ACC112 (cell line): ENCODE results near the gene ARHGAP23.

ENCODE experiments used
- H2AFZ ChIP-seq: fragments of 200-600 bp; sonication (generic); one replicate; pipeline ENCODE4 v1.6.0; 2017; ENCODE audit warnings: antibody characterized with exemption, low read length; ENCODE audit not compliant: unreplicated experiment
- H3K27ac ChIP-seq: fragments of 200-600 bp; sonication (generic); 2 replicates; pipeline ENCODE4 v1.5.1; 2014; ENCODE audit warnings: low read depth, mild to moderate bottlenecking, antibody characterized with exemption, low read length, moderate library complexity
- H3K27me3 ChIP-seq: fragments of 200-600 bp; sonication (generic); 2 replicates; pipeline ENCODE4 v1.6.1; 2014; ENCODE audit warnings: mild to moderate bottlenecking, antibody characterized with exemption, low read length, moderate library complexity, mixed read lengths; ENCODE audit not compliant: insufficient read depth
- H3K36me3 ChIP-seq: fragments of 200-600 bp; sonication (generic); 2 replicates; pipeline ENCODE4 v1.6.1; 2016; ENCODE audit warnings: mild to moderate bottlenecking, antibody characterized with exemption, low read length, moderate library complexity, mixed read lengths; ENCODE audit not compliant: insufficient read depth
- H3K4me1 ChIP-seq: fragments of 200-600 bp; sonication (generic); one replicate; pipeline ENCODE4 v1.6.1; 2016; ENCODE audit warnings: low read length, mixed read lengths; ENCODE audit not compliant: insufficient read depth, unreplicated experiment, control insufficient read depth
- H3K4me3 ChIP-seq: fragments of 200-600 bp; sonication (generic); 2 replicates; pipeline ENCODE4 v1.5.1; 2014; ENCODE audit warnings: mild to moderate bottlenecking, low read depth, low read length
- H3K79me2 ChIP-seq: fragments of 200-600 bp; sonication (generic); one replicate; pipeline ENCODE4 v1.6.0; 2016; ENCODE audit warnings: low read length; ENCODE audit not compliant: control insufficient read depth, unreplicated experiment, insufficient read depth

Gene ARHGAP23

DNA sequence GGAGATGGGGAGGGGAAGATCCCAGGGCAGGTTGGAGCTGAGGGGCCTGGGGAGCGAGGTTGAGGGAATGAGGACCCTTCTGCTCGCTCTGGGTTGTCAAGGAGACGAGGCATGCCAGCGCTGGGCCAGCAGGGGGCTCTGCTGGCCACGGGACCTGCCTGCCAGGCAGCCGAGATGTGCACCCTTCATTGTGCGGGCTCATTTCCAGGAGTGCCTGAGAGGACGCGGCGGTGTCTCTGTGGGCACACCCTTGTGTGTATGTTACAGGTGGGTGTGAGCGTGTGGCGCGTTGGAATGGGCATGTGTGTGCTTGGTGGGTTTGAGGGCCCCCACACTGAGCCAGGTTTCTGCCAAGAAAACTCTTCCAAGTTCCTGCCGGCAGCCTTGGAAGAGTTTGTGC, 15.9 kb downstream of the ARHGAP23 start:
- peaks cover 46% of the 10 kb centered on the region for H3K79me2 ChIP-seq

DNA sequence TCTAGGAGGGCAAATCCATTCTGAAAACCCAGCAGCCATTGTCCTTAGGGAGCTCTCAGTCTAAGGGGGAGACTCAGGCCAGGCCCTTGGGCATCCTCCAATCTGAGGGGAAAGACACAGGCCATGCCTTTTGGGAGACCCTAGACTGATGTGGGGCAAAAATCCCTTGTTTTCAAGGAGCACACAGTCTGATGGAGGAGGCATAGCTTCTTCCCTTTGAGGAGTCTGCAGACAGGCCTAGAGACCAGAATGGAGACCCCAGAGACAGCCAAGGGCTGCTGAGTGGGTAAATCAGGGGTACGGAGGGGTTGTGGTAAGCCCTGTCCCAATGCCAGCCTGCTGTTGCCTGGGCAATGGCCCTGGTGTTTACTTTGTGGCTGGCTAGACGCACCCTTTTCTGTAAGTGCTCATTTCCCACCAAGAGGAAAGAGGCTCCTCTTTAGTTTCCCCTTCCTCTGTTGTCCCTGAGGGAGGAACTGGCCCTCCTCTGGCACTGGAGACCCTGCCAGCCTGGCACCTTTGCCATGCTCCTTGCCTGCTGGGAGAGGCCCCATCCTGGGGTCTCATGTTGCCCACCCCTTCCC, 19.3 kb downstream of the ARHGAP23 start:
- Histone ChIP-seq H2AFZ (no peak overlapping the region), H3K4me1 (peaks cover 69% of the 10 kb centered on the region), H3K36me3 (no peaks in the 10 kb centered on the region), H3K79me2 (peaks cover 50% of the 10 kb centered on the region), H3K4me3 (no peak overlapping the region), H3K27me3 (no peaks in the 10 kb centered on the region), H3K27ac (peak overlapping the region; percentile 50)

More for the DNA sequence above, 15.9 kb downstream of the ARHGAP23 start:
- no peaks in the 10 kb centered on the region for H3K36me3 ChIP-seq
- H3K27ac ChIP-seq: no peak overlapping the region
- peaks cover 40% of the 10 kb centered on the region for H3K4me1 ChIP-seq
- H2AFZ ChIP-seq: no peak overlapping the region
- H3K27me3 ChIP-seq: no peaks in the 10 kb centered on the region
- H3K4me3 ChIP-seq: no peak overlapping the region

DNA sequence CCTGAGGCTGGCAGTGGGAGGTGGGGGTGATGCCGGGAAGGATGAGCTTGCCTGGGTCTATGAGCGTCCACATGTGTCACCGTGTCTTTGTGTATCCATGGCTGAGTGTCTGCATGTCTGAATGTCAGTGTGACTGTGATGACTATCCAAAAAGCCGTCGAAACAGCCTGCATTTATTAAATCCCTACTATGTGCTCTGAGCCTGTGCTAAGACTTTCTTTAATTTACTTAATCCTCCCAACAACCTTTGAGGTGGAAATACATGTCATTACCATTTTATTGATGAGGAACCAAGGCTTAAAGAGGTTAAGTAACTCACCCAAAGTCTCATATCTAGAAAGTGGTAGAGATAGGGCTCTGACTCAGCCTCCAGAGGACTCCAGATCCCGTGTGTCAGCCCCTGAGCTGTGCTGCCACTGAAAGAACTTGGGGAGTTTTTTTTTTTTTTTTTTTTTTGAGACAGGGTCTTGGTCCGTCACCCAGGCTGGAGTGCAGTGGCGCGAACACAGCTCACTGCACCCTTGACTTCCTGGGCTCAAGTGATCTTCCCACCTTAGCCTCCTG, 20.0 kb downstream of the ARHGAP23 start:
- Histone ChIP-seq H3K4me1 (peaks cover 69% of the 10 kb centered on the region), H2AFZ (no peak overlapping the region), H3K79me2 (peaks cover 57% of the 10 kb centered on the region), H3K27ac (peak overlapping the region; percentile 50), H3K4me3 (no peak overlapping the region), H3K27me3 (no peaks in the 10 kb centered on the region), H3K36me3 (no peaks in the 10 kb centered on the region)

DNA sequence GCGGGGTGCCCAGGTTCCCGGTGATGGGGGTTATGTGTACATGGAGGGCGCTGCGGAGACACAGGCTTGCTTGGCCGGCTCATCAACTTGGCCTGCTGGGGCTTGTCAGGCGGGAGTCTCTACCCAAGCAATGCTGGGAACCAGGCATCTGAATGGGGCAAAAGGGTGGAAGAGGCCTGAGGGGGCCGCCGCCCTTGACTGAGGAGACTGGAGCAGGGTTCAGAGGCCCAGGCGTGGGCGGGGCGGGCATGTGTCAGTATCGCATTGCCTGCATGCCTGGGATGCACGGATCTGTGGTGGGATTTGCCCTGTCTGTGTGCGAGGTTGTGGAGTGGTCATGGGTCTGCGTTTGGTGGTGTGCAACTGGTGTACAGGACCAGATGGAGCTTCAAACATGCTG, 21.1 kb downstream of the ARHGAP23 start:
- Histone ChIP-seq H3K36me3 (no peaks in the 10 kb centered on the region), H2AFZ (no peak overlapping the region), H3K4me3 (no peak overlapping the region), H3K4me1 (peaks cover 61% of the 10 kb centered on the region), H3K79me2 (peaks cover 60% of the 10 kb centered on the region), H3K27me3 (no peaks in the 10 kb centered on the region), H3K27ac (peak overlapping the region; percentile 29; the same call in 1 of the 2 replicates)

DNA sequence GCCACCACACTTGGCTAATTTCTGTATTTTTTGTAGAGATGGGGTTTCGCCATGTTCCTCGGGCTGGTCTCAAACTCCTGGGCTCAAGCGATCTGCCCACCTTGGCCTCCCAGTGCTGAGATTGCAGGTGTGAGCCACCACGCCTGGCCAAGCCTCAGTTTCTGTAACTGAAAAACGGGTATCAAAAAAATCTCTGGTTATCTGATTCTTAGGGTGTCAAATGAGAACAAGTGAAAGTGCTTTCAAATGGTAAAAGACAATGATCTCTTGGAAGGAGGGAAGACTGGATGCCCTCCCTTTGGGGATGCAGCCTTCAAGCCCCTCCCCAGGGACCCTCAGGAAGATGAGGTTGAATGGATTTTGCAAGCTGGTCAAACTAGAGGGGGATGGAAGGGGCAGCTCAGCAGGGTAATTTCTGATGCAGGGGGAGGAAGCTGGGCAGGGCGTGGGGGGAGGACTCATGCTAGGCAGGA, 22.3 kb downstream of the ARHGAP23 start:
- peak overlapping the region; percentile 82 for H3K27ac ChIP-seq
- H2AFZ ChIP-seq: no peak overlapping the region
- peak overlapping the region; percentile 70 for H3K4me3 ChIP-seq
- H3K4me1 ChIP-seq: peaks cover 68% of the 10 kb centered on the region
- no peaks in the 10 kb centered on the region for H3K27me3 ChIP-seq
- peaks cover 68% of the 10 kb centered on the region for H3K79me2 ChIP-seq
- H3K36me3 ChIP-seq: no peaks in the 10 kb centered on the region

DNA sequence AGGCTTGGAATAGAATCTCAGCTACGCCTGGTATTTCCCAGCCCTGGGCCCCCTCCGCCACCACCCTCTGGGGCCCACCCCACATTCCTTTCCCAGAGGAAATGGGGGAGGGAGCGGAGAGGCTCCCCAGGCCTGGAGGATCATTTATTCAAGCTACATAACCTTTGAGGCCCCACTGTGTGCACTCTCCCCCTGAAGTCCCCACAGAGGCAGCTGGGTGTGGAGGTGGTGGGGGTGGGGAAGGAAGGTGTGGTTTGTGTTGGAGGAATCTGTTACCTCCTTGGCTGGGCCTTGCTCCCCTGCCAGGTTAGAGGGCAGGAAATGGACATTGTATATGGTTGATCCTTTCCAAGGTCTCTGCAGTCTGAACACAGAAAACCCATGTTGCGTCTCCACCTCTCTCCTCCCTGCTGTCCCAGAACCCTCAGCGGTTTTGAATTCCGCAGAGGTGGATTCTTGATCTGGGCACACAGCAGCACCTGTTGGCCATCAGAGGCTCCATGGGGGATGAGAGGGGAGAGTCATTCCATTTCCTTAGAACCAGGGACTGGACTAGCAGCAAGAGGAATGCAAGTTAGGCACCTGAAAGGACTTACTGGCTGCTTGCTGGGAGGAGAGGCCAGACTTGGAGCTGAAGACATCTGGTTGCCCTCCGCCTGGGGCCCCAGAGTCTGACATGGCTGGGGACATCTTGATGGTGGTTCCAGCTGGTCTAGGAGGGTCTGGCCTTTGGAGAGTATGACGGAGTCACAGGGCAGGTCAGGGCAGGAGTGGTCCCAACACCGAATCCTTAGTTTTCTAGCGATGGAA, 23.0 kb downstream of the ARHGAP23 start:
- Histone ChIP-seq H3K27me3 (no peaks in the 10 kb centered on the region), H2AFZ (no peak overlapping the region), H3K79me2 (peaks cover 72% of the 10 kb centered on the region), H3K4me3 (peak overlapping the region; percentile 70), H3K36me3 (no peaks in the 10 kb centered on the region), H3K4me1 (peaks cover 73% of the 10 kb centered on the region), H3K27ac (peak overlapping the region; percentile 82)

DNA sequence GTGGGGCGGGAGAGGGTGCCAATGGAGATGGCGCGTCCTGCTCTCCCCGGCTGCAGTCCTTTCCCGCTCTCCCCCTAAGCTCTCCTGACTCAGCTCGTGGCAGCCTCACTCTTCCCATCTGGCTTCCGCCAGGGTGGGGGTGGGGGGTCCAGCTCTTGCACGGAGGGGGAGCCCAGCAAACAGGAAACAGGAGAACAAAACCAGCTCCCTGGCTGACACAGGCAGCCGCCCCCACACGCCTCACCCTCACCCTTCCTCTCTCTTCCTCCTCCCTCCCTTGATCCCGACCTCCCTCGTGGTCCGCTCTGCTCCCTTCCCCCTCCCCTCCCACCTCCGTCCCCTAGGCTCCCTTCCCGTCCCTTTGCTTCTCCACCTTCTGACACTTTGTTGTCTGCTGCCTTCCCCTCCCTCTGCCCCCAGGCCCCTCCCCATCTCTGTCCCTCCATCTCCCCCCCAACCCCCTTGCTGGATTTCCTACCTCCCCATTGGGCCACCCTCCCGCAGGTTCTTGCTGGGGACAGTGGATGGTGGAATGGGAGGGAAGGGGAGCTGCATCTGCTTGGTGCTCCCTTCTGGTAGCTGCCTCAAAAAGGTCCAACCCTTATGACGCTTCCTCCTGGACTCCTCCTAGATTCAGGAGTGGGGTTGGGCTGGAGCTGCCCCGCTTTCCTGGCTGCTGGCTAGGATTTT, 23.7 kb downstream of the ARHGAP23 start:
- Histone ChIP-seq H3K36me3 (no peaks in the 10 kb centered on the region), H3K27me3 (no peaks in the 10 kb centered on the region), H3K79me2 (peaks cover 77% of the 10 kb centered on the region), H2AFZ (no peak overlapping the region), H3K27ac (peak overlapping the region; percentile 82), H3K4me3 (peak overlapping the region; percentile 70), H3K4me1 (peaks cover 78% of the 10 kb centered on the region)

DNA sequence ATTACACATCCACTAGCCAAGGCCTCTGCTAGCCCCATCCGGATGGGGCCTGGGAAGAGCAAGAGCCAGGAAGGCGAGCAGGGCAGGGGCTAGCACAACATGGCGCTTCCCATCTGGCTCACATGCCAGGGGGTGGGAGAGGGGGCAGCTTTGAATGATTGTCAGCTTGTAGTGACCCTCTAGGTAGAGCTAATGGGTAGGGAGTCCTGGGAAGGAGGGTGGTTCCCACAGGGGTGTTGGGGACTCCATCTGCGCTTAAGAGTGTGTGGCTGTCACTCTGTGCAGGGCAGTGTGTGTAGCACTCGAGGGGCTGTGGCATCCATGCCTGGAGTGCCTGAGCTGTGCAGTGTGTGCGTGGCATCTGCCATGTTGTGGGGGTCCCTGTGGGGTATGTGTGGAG, 24.5 kb downstream of the ARHGAP23 start:
- no peaks in the 10 kb centered on the region for H3K36me3 ChIP-seq
- peaks cover 79% of the 10 kb centered on the region for H3K79me2 ChIP-seq
- H3K27ac ChIP-seq: peak overlapping the region; percentile 82
- no peak overlapping the region for H2AFZ ChIP-seq
- H3K4me1 ChIP-seq: peaks cover 74% of the 10 kb centered on the region
- no peaks in the 10 kb centered on the region for H3K27me3 ChIP-seq
- peak overlapping the region; percentile 75 for H3K4me3 ChIP-seq

DNA sequence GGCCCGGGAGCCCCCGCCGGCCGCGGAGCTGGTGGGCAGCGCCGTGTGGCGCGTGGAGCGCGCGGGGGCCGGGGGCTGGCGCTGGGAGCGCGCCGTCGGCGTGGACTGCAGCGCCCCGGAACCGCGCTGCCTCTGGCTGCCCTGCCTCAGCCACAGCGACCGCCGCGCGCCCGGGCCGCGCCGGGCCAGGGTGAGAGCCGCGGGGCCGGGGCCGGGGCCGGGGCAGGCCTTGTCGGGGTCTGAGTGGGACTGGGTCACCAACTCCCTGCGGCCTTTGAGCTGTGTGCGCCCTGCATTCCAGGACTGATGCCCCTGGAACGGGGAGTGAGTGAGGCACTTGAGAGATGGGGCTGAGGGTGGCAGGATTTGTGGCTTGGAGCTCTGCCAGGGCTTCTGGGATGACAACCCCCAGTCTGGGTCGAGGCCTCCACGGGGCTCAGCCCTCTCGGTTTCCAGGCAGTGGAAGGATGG, 25.7 kb downstream of the ARHGAP23 start:
- Histone ChIP-seq H3K4me3 (peak overlapping the region; percentile 86), H3K27ac (peak overlapping the region; percentile 78), H3K79me2 (peaks cover 77% of the 10 kb centered on the region), H3K4me1 (peaks cover 62% of the 10 kb centered on the region), H3K36me3 (no peaks in the 10 kb centered on the region), H2AFZ (no peak overlapping the region), H3K27me3 (no peaks in the 10 kb centered on the region)

DNA sequence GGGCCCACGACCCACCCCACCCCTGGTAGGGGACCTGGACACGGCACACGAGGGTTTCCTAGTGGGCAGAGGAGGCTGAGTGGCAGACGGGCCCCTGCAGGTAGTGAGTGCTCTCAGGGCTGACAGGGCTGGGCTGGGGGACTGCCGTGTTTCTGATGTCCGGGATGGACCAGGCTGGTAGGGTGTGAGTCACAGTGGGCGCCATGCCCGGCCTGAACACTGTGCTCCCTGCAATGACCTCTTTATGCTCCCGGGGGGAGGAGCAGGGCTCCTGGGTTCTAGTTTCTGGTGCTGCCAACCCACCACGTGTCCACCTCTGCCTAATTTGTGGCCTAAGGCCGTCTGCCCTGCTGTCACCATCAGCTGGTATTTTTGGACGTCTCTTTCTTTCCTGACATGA, 26.3 kb downstream of the ARHGAP23 start:
- H3K27me3 ChIP-seq: no peaks in the 10 kb centered on the region
- H2AFZ ChIP-seq: no peak overlapping the region
- peaks cover 57% of the 10 kb centered on the region for H3K4me1 ChIP-seq
- peak overlapping the region; percentile 86 for H3K4me3 ChIP-seq
- H3K79me2 ChIP-seq: peaks cover 77% of the 10 kb centered on the region
- H3K36me3 ChIP-seq: no peaks in the 10 kb centered on the region
- H3K27ac ChIP-seq: peak overlapping the region; percentile 78
